ENCODE data around the gene BIRC7. TPM values are rescaled to one million over a fixed set of nuclear protein-coding genes. Genes with fewer than 3 reads are reported as not detected.
A peak's percentile ranks its signal among the peaks of the same experiment; 100 is the strongest.

The BIRC7 gene
- total RNA-seq, 1 experiment from 2014 or later: 0.96 TPM

GRCh38 chr20:63233924-63234323, 1.8 kb upstream of the BIRC7 start:
- peaks cover 38 to 63% of the 10 kb centered on the region in 2 experiments for H3K4me1 ChIP-seq (ENCODE audit: control insufficient read depth in 1 of 2, insufficient read depth in 2 of 2, low read length in 2 of 2)
- ChIA-PET POLR2A (interaction anchor here (1.4 to 2.2 kb wide), 2 partner anchors 10 kb away, joined by 9 to 11 read pairs; no protein-coding TSS in a partner anchor), CTCF (interaction anchor here (1.4 to 6.2 kb wide), 3 partner anchors 10 to 19 kb away, joined by 3 to 107 read pairs (median 5); no protein-coding TSS in a partner anchor), RAD21 (ENCODE audit: low non-redundant PET in 1 of 2, low total read pairs in 2 of 2, uncharacterized antibody in 2 of 2, unreplicated experiment in 2 of 2) (no interaction called here)
- intact Hi-C loops (cut with micrococcal nuclease): loop anchor here (5.0 kb wide), 1 partner anchor 38 kb away; the partner anchor contains the start of gene ARFGAP1
- DNase-seq (ENCODE audit: low read depth, low spot score) (no peak), ATAC-seq (no peak)
- H3K4me3 ChIP-seq (replicated peaks in 1 of 2; ENCODE audit: low read depth in 1 of 2, low read length in 2 of 2): no peak overlapping the region
- peak overlapping the region; percentile 80 for H3K4me2 ChIP-seq (ENCODE audit: low read length)
- no peak overlapping the region; the same call in 1 of the 2 replicates for H3K27ac ChIP-seq (ENCODE audit: low read depth, low read length)
- TF ChIP-seq JUND (IDR thresholded peaks at IDR 0.05) (no peak), TCF7L2 (IDR thresholded peaks at IDR 0.05; ENCODE audit: borderline replicate concordance, extremely low read depth, insufficient read depth, insufficient read length) (no peak), CTCF (IDR thresholded peaks at IDR 0.05 in 2 of 3, conservative IDR thresholded peaks at IDR 0.05 in 1 of 3; ENCODE audit: borderline replicate concordance in 1 of 3, insufficient read depth in 1 of 3, low read depth in 2 of 3, low read length in 2 of 3) (no peak), FOSL1 (IDR thresholded peaks at IDR 0.05; ENCODE audit: low read depth) (no peak), EGR1 (IDR thresholded peaks at IDR 0.05; ENCODE audit: low read depth) (no peak), SP1 (IDR thresholded peaks at IDR 0.05; ENCODE audit: low read depth) (no peak), POLR2AphosphoS5 (IDR thresholded peaks at IDR 0.05; ENCODE audit: low read depth, low read length) (no peak), RAD21 (IDR thresholded peaks at IDR 0.05; ENCODE audit: low read depth) (no peak)
- H3K9me3 ChIP-seq (ENCODE audit: control insufficient read depth in 1 of 2, insufficient read depth in 1 of 2, low read depth in 1 of 2, low read length in 2 of 2): no peaks in the 10 kb centered on the region
- H3K36me3 ChIP-seq (ENCODE audit: control insufficient read depth in 1 of 2, insufficient read depth in 2 of 2, low read length in 2 of 2): no peaks in the 10 kb centered on the region
- H2AFZ ChIP-seq (ENCODE audit: low read depth, low read length, poor library complexity, severe bottlenecking): no peak overlapping the region
- H3K27me3 ChIP-seq (ENCODE audit: insufficient read depth, low read length): no peaks in the 10 kb centered on the region
- H3K9ac ChIP-seq (ENCODE audit: low read length): no peak overlapping the region
- no peaks in the 10 kb centered on the region for H3K79me2 ChIP-seq (ENCODE audit: insufficient read depth, low read length)
- H3K9me2 ChIP-seq (ENCODE audit: insufficient read depth): no peaks in the 10 kb centered on the region
- no TSS peak for BruUV-seq (replicated peaks)
- H4K20me1 ChIP-seq (ENCODE audit: insufficient read depth): no peaks in the 10 kb centered on the region
